ENCODE measurements around the gene G6PC2.
"Not testable (repeated sequence)": the region's sequence is repeated elsewhere in the genome, so short reads cannot be mapped to it uniquely, and the experiment has no call there.

G6PC2 gene

GRCh38 chr2:168854651-168855050 is 46.4 kb upstream of the G6PC2 start:
- no peak overlapping the region for H4K12ac ChIP-seq (ENCODE audit: low read depth, low read length)
- no peak overlapping the region for H3K23ac ChIP-seq (ENCODE audit: low read length)
- no peak overlapping the region for H2AK5ac ChIP-seq (ENCODE audit: low read length)
- H2BK5ac ChIP-seq (ENCODE audit: low read depth, low read length, poor library complexity), result no peak overlapping the region
- H3K18ac ChIP-seq (ENCODE audit: low read length), result no peak overlapping the region
- no peak overlapping the region for H2BK120ac ChIP-seq (ENCODE audit: insufficient read depth, low read length, poor library complexity)
- no peak overlapping the region for H3K14ac ChIP-seq (ENCODE audit: low read length)
- no peak for DNase-seq
- H4K8ac ChIP-seq (ENCODE audit: low read depth, low read length), result no peak overlapping the region
- H4K91ac ChIP-seq (ENCODE audit: low read depth, low read length), result no peak overlapping the region
- H2BK12ac ChIP-seq (ENCODE audit: low read length), result no peak overlapping the region
- H3K79me1 ChIP-seq (ENCODE audit: low read length), result no peaks in the 10 kb centered on the region
- no peak overlapping the region for H3K27ac ChIP-seq (ENCODE audit: low read depth, low read length)
- H3K36me3 ChIP-seq (ENCODE audit: control insufficient read depth in 1 of 2, insufficient read depth in 2 of 2, low read length in 2 of 2), result no peaks in the 10 kb centered on the region
- H3K79me2 ChIP-seq (ENCODE audit: control insufficient read depth, insufficient read depth, low read length, poor library complexity), result peaks cover 1% of the 10 kb centered on the region
- no CpG with 5 or more reads among the region's 5 CpGs for WGBS (ENCODE audit: extremely low coverage, insufficient coverage, insufficient read length)
- no peak overlapping the region for H3K4me3 ChIP-seq (ENCODE audit: low read depth, low read length)
- peaks cover 0 to 2% of the 10 kb centered on the region in 2 experiments for H3K4me1 ChIP-seq (ENCODE audit: control insufficient read depth in 1 of 2, insufficient read depth in 2 of 2, low read length in 2 of 2)
- no peak overlapping the region for H3K4ac ChIP-seq (ENCODE audit: low read depth, low read length)
- no peak overlapping the region for H3K9ac ChIP-seq (ENCODE audit: low read length)
- no peak overlapping the region for H2AFZ ChIP-seq (ENCODE audit: insufficient read depth, low read length, poor library complexity)
- no peaks in the 10 kb centered on the region for H3K27me3 ChIP-seq (ENCODE audit: insufficient read depth, low read length)
- no peaks in the 10 kb centered on the region for H3K9me3 ChIP-seq (ENCODE audit: insufficient read depth, low read depth, low read length)
- no peak overlapping the region for H3K4me2 ChIP-seq (ENCODE audit: low read length)

- Histone ChIP-seq H2AFZ (ENCODE audit: insufficient read depth, low read length, poor library complexity) (no peak overlapping the region), H3K4ac (ENCODE audit: low read depth, low read length) (no peak overlapping the region), H3K79me2 (ENCODE audit: control insufficient read depth, insufficient read depth, low read length, poor library complexity) (peaks cover 1% of the 10 kb centered on the region), H3K79me1 (ENCODE audit: low read length) (no peaks in the 10 kb centered on the region), H2BK12ac (ENCODE audit: low read length) (no peak overlapping the region), H3K4me1 (ENCODE audit: control insufficient read depth in 1 of 2, insufficient read depth in 2 of 2, low read length in 2 of 2) (peaks cover 0 to 2% of the 10 kb centered on the region in 2 experiments), H3K23ac (ENCODE audit: low read length) (no peak overlapping the region), H3K27ac (ENCODE audit: low read depth, low read length) (no peak overlapping the region), H2AK5ac (ENCODE audit: low read length) (no peak overlapping the region), H3K4me3 (ENCODE audit: low read depth, low read length) (no peak overlapping the region), H4K91ac (ENCODE audit: low read depth, low read length) (no peak overlapping the region), H3K18ac (ENCODE audit: low read length) (no peak overlapping the region), H4K8ac (ENCODE audit: low read depth, low read length) (no peak overlapping the region), H3K9ac (ENCODE audit: low read length) (no peak overlapping the region), H3K9me3 (ENCODE audit: insufficient read depth, low read depth, low read length) (no peaks in the 10 kb centered on the region), H3K27me3 (ENCODE audit: insufficient read depth, low read length) (no peaks in the 10 kb centered on the region), H3K36me3 (ENCODE audit: control insufficient read depth in 1 of 2, insufficient read depth in 2 of 2, low read length in 2 of 2) (no peaks in the 10 kb centered on the region), H2BK5ac (ENCODE audit: low read depth, low read length, poor library complexity) (no peak overlapping the region), H3K14ac (ENCODE audit: low read length) (no peak overlapping the region), H4K12ac (ENCODE audit: low read depth, low read length) (no peak overlapping the region), H2BK120ac (ENCODE audit: insufficient read depth, low read length, poor library complexity) (no peak overlapping the region), H3K4me2 (ENCODE audit: low read length) (no peak overlapping the region)
- no CpG with 5 or more reads among the region's 3 CpGs for WGBS (ENCODE audit: extremely low coverage, insufficient coverage, insufficient read length)
- DNase-seq, result no peak
Measured at GRCh38 chr2:168855601-168856000, 45.5 kb upstream of the G6PC2 start.

GRCh38 chr2:168858146-168858545 is 42.9 kb upstream of the G6PC2 start:
- Histone ChIP-seq H2BK120ac (ENCODE audit: insufficient read depth, low read length, poor library complexity) (no peak overlapping the region), H3K18ac (ENCODE audit: low read length) (no peak overlapping the region), H3K4me1 (ENCODE audit: control insufficient read depth in 1 of 2, insufficient read depth in 2 of 2, low read length in 2 of 2) (peaks cover 0 to 2% of the 10 kb centered on the region in 2 experiments), H2BK12ac (ENCODE audit: low read length) (no peak overlapping the region), H3K27ac (ENCODE audit: low read depth, low read length) (no peak overlapping the region), H3K4me2 (ENCODE audit: low read length) (no peak overlapping the region), H3K4me3 (ENCODE audit: low read depth, low read length) (no peak overlapping the region), H3K79me2 (ENCODE audit: control insufficient read depth, insufficient read depth, low read length, poor library complexity) (no peaks in the 10 kb centered on the region), H3K14ac (ENCODE audit: low read length) (no peak overlapping the region), H3K9ac (ENCODE audit: low read length) (no peak overlapping the region), H3K36me3 (ENCODE audit: control insufficient read depth in 1 of 2, insufficient read depth in 2 of 2, low read length in 2 of 2) (peaks cover 0 to 4% of the 10 kb centered on the region in 2 experiments), H3K4ac (ENCODE audit: low read depth, low read length) (no peak overlapping the region), H4K12ac (ENCODE audit: low read depth, low read length) (no peak overlapping the region), H3K27me3 (ENCODE audit: insufficient read depth, low read length) (no peaks in the 10 kb centered on the region), H3K23ac (ENCODE audit: low read length) (peak overlapping the region; percentile 92), H3K79me1 (ENCODE audit: low read length) (no peaks in the 10 kb centered on the region), H2BK5ac (ENCODE audit: low read depth, low read length, poor library complexity) (no peak overlapping the region), H4K8ac (ENCODE audit: low read depth, low read length) (no peak overlapping the region), H3K9me3 (ENCODE audit: insufficient read depth, low read depth, low read length) (no peaks in the 10 kb centered on the region), H4K91ac (ENCODE audit: low read depth, low read length) (no peak overlapping the region), H2AK5ac (ENCODE audit: low read length) (no peak overlapping the region), H2AFZ (ENCODE audit: insufficient read depth, low read length, poor library complexity) (no peak overlapping the region)
- no CpG with 5 or more reads among the region's 2 CpGs for WGBS (ENCODE audit: extremely low coverage, insufficient coverage, insufficient read length)
- peak in 1 of 2 donors; percentile 52 for DNase-seq

GRCh38 chr2:168867164-168867563 is 33.9 kb upstream of the G6PC2 start:
- H4K91ac ChIP-seq (ENCODE audit: low read depth, low read length); H2BK5ac ChIP-seq (ENCODE audit: low read depth, low read length, poor library complexity); H3K36me3 ChIP-seq (ENCODE audit: control insufficient read depth in 1 of 2, insufficient read depth in 2 of 2, low read length in 2 of 2); H4K12ac ChIP-seq (ENCODE audit: low read depth, low read length); H3K79me1 ChIP-seq (ENCODE audit: low read length); H3K23ac ChIP-seq (ENCODE audit: low read length); H3K18ac ChIP-seq (ENCODE audit: low read length); H3K14ac ChIP-seq (ENCODE audit: low read length); H3K79me2 ChIP-seq (ENCODE audit: control insufficient read depth, insufficient read depth, low read length, poor library complexity); DNase-seq; H3K27me3 ChIP-seq (ENCODE audit: insufficient read depth, low read length); H3K9me3 ChIP-seq (ENCODE audit: insufficient read depth, low read depth, low read length); H3K4me1 ChIP-seq (ENCODE audit: control insufficient read depth in 1 of 2, insufficient read depth in 2 of 2, low read length in 2 of 2); H2BK12ac ChIP-seq (ENCODE audit: low read length); H2BK120ac ChIP-seq (ENCODE audit: insufficient read depth, low read length, poor library complexity); H2AFZ ChIP-seq (ENCODE audit: insufficient read depth, low read length, poor library complexity); H3K27ac ChIP-seq (ENCODE audit: low read depth, low read length); H3K4me2 ChIP-seq (ENCODE audit: low read length); H3K4me3 ChIP-seq (ENCODE audit: low read depth, low read length); H4K8ac ChIP-seq (ENCODE audit: low read depth, low read length); H2AK5ac ChIP-seq (ENCODE audit: low read length); H3K4ac ChIP-seq (ENCODE audit: low read depth, low read length); H3K9ac ChIP-seq (ENCODE audit: low read length): not testable (repeated sequence)
- no CpG with 5 or more reads among the region's 1 CpG for WGBS (ENCODE audit: extremely low coverage, insufficient coverage, insufficient read length)
